ENCODE data around the gene HIVEP3.

GRCh38 chr1:41511239-41511540 is 407.5 kb downstream of the HIVEP3 start:
- TF ChIP-seq CTCF (IDR thresholded peaks at IDR 0.05) (no peak), POLR2A (IDR thresholded peaks at IDR 0.05) (no peak)

Data from body of pancreas (tissue), 4 donors.